Adrenal gland (tissue), 5 donors: ENCODE data around the gene STMN1.

Experiments used
- POLR2A ChIP-seq, 2 donors: fragments of 450-650 bp; IDR thresholded peaks; one replicate each; pipeline ENCODE4 v1.6.1; 2017; ENCODE audit warnings: antibody characterized with exemption in 2 of 2, mild to moderate bottlenecking in 2 of 2, moderate library complexity in 1 of 2
- TF ChIP-seq, protein P1 (sequence below), 6 experiments: fragments of 450-650 bp in 4 of 6; fragments of 200-600 bp in 2 of 6; sonication (generic) in 1 of 6; IDR thresholded peaks; 1 replicate in 5 of 6; 2 replicates in 1 of 6; pipeline versions ENCODE4 v1.5.1 to v1.8.0; 2016 to 2021; ENCODE audit warnings: antibody characterized with exemption in 6 of 6, mild to moderate bottlenecking in 2 of 6, moderate library complexity in 1 of 6
- donor health status: DM: no; HTN: no; CAD: no.

DNA sequence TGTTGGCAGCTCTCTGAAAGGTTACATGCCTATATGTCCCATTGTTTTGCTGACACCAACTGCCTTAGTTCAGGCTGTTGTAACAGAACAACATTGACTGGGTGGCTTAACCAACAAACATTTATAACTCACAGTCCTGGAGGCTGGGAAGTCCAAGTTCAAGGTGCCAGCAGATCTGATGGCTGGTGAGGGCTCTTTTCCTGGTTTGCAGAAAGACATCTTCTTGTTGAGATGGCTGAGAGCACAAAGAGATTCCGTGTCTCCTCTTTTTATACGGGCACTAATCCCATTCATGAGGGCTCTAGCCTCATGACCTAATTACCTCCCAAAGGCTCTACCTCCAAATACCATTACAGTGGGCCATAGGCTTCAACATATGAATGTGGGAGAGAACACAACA lies 10.2 kb upstream of the STMN1 start:
- no peak for TF ChIP-seq POLR2A (IDR thresholded peaks at IDR 0.05)
- TF ChIP-seq, protein P1, sequence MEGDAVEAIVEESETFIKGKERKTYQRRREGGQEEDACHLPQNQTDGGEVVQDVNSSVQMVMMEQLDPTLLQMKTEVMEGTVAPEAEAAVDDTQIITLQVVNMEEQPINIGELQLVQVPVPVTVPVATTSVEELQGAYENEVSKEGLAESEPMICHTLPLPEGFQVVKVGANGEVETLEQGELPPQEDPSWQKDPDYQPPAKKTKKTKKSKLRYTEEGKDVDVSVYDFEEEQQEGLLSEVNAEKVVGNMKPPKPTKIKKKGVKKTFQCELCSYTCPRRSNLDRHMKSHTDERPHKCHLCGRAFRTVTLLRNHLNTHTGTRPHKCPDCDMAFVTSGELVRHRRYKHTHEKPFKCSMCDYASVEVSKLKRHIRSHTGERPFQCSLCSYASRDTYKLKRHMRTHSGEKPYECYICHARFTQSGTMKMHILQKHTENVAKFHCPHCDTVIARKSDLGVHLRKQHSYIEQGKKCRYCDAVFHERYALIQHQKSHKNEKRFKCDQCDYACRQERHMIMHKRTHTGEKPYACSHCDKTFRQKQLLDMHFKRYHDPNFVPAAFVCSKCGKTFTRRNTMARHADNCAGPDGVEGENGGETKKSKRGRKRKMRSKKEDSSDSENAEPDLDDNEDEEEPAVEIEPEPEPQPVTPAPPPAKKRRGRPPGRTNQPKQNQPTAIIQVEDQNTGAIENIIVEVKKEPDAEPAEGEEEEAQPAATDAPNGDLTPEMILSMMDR (IDR thresholded peaks at IDR 0.05): no peak
